Liver (tissue), 9 donors: Measurements from ENCODE around the gene STRN. TPM values are rescaled to one million over a fixed set of nuclear protein-coding genes. Genes with fewer than 3 reads are reported as not detected.

Experiments
- DNase-seq: peaks from one replicate; pipeline ENCODE4 v3.0.0-alpha.2; 2017; ENCODE audit warnings: low spot score
- H3K27ac ChIP-seq, 2 donors: one replicate each; pipeline ENCODE4 v1.7.0; 2013; ENCODE audit warnings: inconsistent platforms in 2 of 2, low read length in 2 of 2, control low read depth in 1 of 2, low read depth in 1 of 2, mild to moderate bottlenecking in 1 of 2
- H3K27me3 ChIP-seq, 4 donors: one replicate each; pipeline versions ENCODE4 v1.6.1 to v1.7.0; 2013; ENCODE audit warnings: low read length in 3 of 4, inconsistent platforms in 1 of 4, mild to moderate bottlenecking in 1 of 4, moderate library complexity in 1 of 4; ENCODE audit not compliant: control insufficient read depth in 4 of 4, insufficient read depth in 4 of 4
- H3K36me3 ChIP-seq, 4 donors: one replicate each; pipeline versions ENCODE4 v1.6.1 to v1.7.0; 2013; ENCODE audit warnings: low read length in 3 of 4, mild to moderate bottlenecking in 3 of 4, low read depth in 1 of 4, moderate library complexity in 1 of 4; ENCODE audit not compliant: control insufficient read depth in 4 of 4, insufficient read depth in 3 of 4
- H3K4me1 ChIP-seq, 4 donors: one replicate each; pipeline versions ENCODE4 v1.6.1 to v1.7.0; 2013; ENCODE audit warnings: low read length in 3 of 4, mild to moderate bottlenecking in 3 of 4, moderate library complexity in 1 of 4; ENCODE audit not compliant: control insufficient read depth in 4 of 4, insufficient read depth in 4 of 4
- H3K4me3 ChIP-seq, 3 donors: one replicate each; pipeline versions ENCODE4 v1.6.1 to v1.7.0; 2013; ENCODE audit warnings: low read length in 3 of 3, control low read depth in 1 of 3, low read depth in 1 of 3, mild to moderate bottlenecking in 1 of 3
- H3K9ac ChIP-seq, 2 donors: one replicate each; pipeline ENCODE4 v1.7.0; 2013; ENCODE audit warnings: low read length in 2 of 2, mild to moderate bottlenecking in 2 of 2, moderate library complexity in 2 of 2, control low read depth in 1 of 2, low read depth in 1 of 2
- H3K9me3 ChIP-seq, 4 donors: one replicate each; pipeline versions ENCODE4 v1.6.1 to v1.7.0; 2013; ENCODE audit warnings: low read length in 3 of 4; ENCODE audit not compliant: control insufficient read depth in 4 of 4
- CTCF ChIP-seq: fragments of 150-350 bp; IDR thresholded peaks from 2 replicates; pipeline ENCODE4 v1.5.1; 2017; ENCODE audit warnings: improper control_type of control experiment, low read depth, low read length; ENCODE audit not compliant: missing input control
- EGR1 ChIP-seq, 2 donors: IDR thresholded peaks; 2 replicates each; pipeline ENCODE4 v1.6.1; 2016 to 2018; ENCODE audit warnings: antibody characterized with exemption in 2 of 2, low read depth in 2 of 2
- FOXA1 ChIP-seq: IDR thresholded peaks from 2 replicates; pipeline ENCODE4 v1.6.1; 2016; ENCODE audit warnings: antibody characterized with exemption
- FOXA2 ChIP-seq: IDR thresholded peaks from 2 replicates; pipeline ENCODE4 v1.6.1; 2016; ENCODE audit warnings: antibody characterized with exemption
- GABPA ChIP-seq, 2 donors: IDR thresholded peaks in 1 of 2; conservative IDR thresholded peaks in 1 of 2; 2 replicates each; pipeline ENCODE4 v1.6.1; 2016; ENCODE audit warnings: antibody characterized with exemption in 2 of 2, mild to moderate bottlenecking in 1 of 2, moderate library complexity in 1 of 2
- HNF4A ChIP-seq, 2 donors: conservative IDR thresholded peaks; 2 replicates each; pipeline ENCODE4 v1.6.1; 2016; ENCODE audit warnings: antibody characterized with exemption in 2 of 2, mild to moderate bottlenecking in 2 of 2
- HNF4G ChIP-seq: IDR thresholded peaks from 2 replicates; pipeline ENCODE4 v1.6.1; 2016; ENCODE audit warnings: antibody characterized with exemption
- JUND ChIP-seq, 2 donors: IDR thresholded peaks; 2 replicates each; pipeline ENCODE4 v1.6.1; 2016; ENCODE audit warnings: antibody characterized with exemption in 2 of 2
- RAD21 ChIP-seq, 2 donors: IDR thresholded peaks; 2 replicates each; pipeline ENCODE4 v1.6.1; 2016; ENCODE audit warnings: antibody characterized with exemption in 2 of 2, mild to moderate bottlenecking in 2 of 2
- REST ChIP-seq: IDR thresholded peaks from 2 replicates; pipeline ENCODE4 v1.6.1; 2016; ENCODE audit warnings: antibody characterized with exemption, mild to moderate bottlenecking
- RXRA ChIP-seq, 2 donors: IDR thresholded peaks; 2 replicates each; pipeline ENCODE4 v1.6.1; 2017 to 2018; ENCODE audit warnings: antibody characterized with exemption in 2 of 2, mild to moderate bottlenecking in 1 of 2
- SP1 ChIP-seq: IDR thresholded peaks from 2 replicates; pipeline ENCODE4 v1.6.1; 2018; ENCODE audit warnings: antibody characterized with exemption, mild to moderate bottlenecking
- TAF1 ChIP-seq: conservative IDR thresholded peaks from 2 replicates; pipeline ENCODE4 v1.6.1; 2016; ENCODE audit warnings: antibody characterized with exemption, mild to moderate bottlenecking
- YY1 ChIP-seq: IDR thresholded peaks from 2 replicates; pipeline ENCODE4 v1.6.1; 2016; ENCODE audit warnings: antibody characterized with exemption, mild to moderate bottlenecking
- WGBS: extraction: QIAGEN DNeasy Blood & Tissue Kit; methylation state at CpG from one replicate; pipeline ENCODE4 v1.1.7; 2013; 5-methylcytosine and 5-hydroxymethylcytosine counted together
- polyA plus RNA-seq, 2 donors: library from polyadenylated mRNA; stranded (reverse) in 1 of 2; unstranded in 1 of 2; fragments of 200-250 nt in 1 of 2; fragments of >200 nt in 1 of 2; fragmentation: Nextera tagmentation in 1 of 2; extraction: Ambion mirVana in 1 of 2; gene quantifications; one replicate each; pipeline versions ENCODE4 v1.2.1 to v1.2.3, GENCODE V29; 2013 to 2015
- total RNA-seq, 2 donors: library from RNA; depleted of rRNA; stranded (reverse); fragments of >200 nt; gene quantifications; one replicate each; pipeline ENCODE4 v1.2.3, GENCODE V29; 2014
- TF ChIP-seq, protein P1 (sequence below): IDR thresholded peaks from 2 replicates; pipeline ENCODE4 v1.6.1; 2016; ENCODE audit warnings: antibody characterized with exemption
- TF ChIP-seq, protein P2 (sequence below): IDR thresholded peaks from 2 replicates; pipeline ENCODE4 v1.6.1; 2016; ENCODE audit warnings: antibody characterized with exemption
- TF ChIP-seq, protein P3 (sequence below): IDR thresholded peaks from 2 replicates; pipeline ENCODE4 v1.6.1; 2016; ENCODE audit warnings: antibody characterized with exemption
- donor health status: healthy.
- donor health status: healthy.
- donor health status: healthy.
- donor health status: healthy.
- donor health status: healthy.

STRN gene
- total and polyA plus RNA-seq, 4 donors: 2.5 to 11.9 (median 5.6) TPM

DNA sequence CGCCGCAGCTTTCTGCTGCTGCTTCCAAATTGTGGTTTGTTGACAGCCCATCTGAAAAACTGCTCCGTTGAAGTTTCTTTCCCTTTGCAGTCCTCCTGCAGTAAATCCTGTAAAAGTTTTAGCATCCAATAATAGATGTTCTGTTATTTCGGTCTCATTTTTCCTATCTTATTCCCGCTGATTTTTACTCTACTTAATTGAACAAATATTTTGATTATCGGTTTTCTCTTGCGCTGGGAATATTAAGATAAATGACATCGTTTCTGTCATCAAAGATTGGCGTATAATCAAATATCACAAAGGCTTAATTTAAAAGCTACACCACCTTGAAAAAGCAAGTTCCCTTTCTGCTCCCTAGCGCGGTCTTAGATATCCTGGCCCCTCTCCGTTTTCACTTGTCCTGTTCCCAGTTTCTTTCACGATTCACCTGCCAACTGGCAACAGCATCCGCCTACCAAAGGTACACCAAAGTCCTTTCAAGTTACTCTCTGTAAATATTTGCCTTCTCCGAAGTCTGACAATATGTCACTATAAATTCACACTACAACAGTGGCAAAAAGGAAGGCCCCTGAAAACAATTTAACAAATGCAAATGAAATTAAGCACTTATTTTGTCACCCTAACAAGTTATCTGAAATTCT, 1.0 kb upstream of the STRN start:
- Histone ChIP-seq H3K36me3 (no peaks in the 10 kb centered on the region), H3K9me3 (no peaks in the 10 kb centered on the region), H3K4me1 (peaks cover 4 to 26% (median 18%) of the 10 kb centered on the region in 4 donors), H3K4me3 (peak overlapping the region; percentile 76 to 92 (median 85)), H3K27ac (peak overlapping the region; percentile 84 to 85), H3K27me3 (no peaks in the 10 kb centered on the region), H3K9ac (peak overlapping the region; percentile 84 to 85)
- peak; percentile 36 for DNase-seq
- TF ChIP-seq JUND (IDR thresholded peaks at IDR 0.05) (no peak), SP1 (peak; percentile 63), YY1 (no peak), HNF4A (conservative IDR thresholded peaks at IDR 0.05) (peak; percentile 20 to 47), CTCF (no peak), FOXA1 (no peak), RXRA (IDR thresholded peaks at IDR 0.05) (no peak), HNF4G (no peak)
- TF ChIP-seq, protein P1, sequence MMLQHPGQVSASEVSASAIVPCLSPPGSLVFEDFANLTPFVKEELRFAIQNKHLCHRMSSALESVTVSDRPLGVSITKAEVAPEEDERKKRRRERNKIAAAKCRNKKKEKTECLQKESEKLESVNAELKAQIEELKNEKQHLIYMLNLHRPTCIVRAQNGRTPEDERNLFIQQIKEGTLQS: no peak
- WGBS: 7% methylated on average over 15 of the region's 15 CpGs

DNA sequence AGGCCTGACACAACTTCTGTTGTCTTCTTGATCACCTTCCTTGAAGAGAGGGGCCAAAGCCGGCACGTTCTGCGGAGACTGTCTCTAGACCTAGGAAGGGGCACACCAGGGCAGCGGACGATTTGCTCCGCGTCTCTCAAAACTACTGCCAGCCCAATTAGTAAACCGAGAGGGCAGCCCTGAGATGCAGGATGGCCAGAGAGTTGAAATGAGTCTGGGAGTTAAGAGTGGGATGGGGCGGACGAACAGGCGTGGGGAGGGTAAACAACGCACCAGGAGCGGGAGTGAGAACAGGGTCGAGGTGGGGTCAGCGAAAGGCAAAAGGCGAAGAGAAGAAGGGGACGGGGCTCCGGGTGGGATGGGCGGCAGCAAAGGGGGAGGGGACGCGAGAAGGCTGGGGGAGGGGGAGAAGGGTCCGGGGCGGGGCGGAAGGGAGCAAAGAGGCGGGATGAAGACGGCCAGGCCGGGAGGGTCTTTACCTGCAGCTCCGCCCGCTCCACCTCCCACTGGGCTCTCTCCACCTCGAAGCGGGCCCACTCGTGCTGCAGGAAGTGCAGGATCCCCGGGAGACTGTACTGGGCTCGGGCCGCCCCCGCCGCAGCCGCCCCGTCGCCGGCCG, 476 bp downstream of the STRN start:
- H3K27ac ChIP-seq: peak overlapping the region; percentile 64 to 89
- no peak for TF ChIP-seq FOXA2
- no peaks in the 10 kb centered on the region for H3K27me3 ChIP-seq
- H3K4me1 ChIP-seq: peaks cover 6 to 27% (median 19%) of the 10 kb centered on the region in 4 donors
- H3K4me3 ChIP-seq: peak overlapping the region; percentile 79 to 85 (median 83)
- DNase-seq: no peak
- no peaks in the 10 kb centered on the region for H3K9me3 ChIP-seq
- H3K9ac ChIP-seq: peak overlapping the region in 1 of 2 donors; percentile 62
- no peaks in the 10 kb centered on the region for H3K36me3 ChIP-seq
- WGBS: under 1% methylated on average over 42 of the region's 42 CpGs

DNA sequence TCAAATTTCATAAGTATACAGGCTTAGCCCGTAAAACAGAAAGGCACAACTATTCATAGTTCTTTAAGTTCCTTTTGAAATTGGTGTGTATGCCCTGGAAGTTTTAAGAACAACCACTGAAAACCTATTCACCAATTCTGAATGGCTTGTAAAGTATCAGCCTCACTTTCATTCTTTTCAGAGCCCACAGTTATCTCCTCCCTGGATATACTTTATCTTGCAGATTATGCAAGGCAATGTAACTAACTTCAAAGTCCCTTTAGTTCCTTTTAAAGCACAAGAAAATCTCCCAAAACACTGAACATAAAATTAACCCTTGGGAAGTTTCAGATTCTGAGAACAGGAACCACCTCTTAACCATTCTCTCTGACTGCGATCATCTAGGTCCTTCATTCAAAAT, 1.1 kb downstream of the STRN start:
- no peak for DNase-seq
- 50% methylated on average over 2 of the region's 2 CpGs for WGBS
- H3K27ac ChIP-seq: no peak overlapping the region
- no peak for TF ChIP-seq EGR1 (IDR thresholded peaks at IDR 0.05; ENCODE audit: low read depth in 2 of 2)
- no peak for TF ChIP-seq JUND (IDR thresholded peaks at IDR 0.05)
- TF ChIP-seq HNF4A (conservative IDR thresholded peaks at IDR 0.05): no peak
- TF ChIP-seq FOXA1: no peak
- TF ChIP-seq, protein P2, sequence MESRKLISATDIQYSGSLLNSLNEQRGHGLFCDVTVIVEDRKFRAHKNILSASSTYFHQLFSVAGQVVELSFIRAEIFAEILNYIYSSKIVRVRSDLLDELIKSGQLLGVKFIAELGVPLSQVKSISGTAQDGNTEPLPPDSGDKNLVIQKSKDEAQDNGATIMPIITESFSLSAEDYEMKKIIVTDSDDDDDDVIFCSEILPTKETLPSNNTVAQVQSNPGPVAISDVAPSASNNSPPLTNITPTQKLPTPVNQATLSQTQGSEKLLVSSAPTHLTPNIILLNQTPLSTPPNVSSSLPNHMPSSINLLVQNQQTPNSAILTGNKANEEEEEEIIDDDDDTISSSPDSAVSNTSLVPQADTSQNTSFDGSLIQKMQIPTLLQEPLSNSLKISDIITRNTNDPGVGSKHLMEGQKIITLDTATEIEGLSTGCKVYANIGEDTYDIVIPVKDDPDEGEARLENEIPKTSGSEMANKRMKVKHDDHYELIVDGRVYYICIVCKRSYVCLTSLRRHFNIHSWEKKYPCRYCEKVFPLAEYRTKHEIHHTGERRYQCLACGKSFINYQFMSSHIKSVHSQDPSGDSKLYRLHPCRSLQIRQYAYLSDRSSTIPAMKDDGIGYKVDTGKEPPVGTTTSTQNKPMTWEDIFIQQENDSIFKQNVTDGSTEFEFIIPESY: no peak
- no peak for TF ChIP-seq REST
- TF ChIP-seq, protein P3, sequence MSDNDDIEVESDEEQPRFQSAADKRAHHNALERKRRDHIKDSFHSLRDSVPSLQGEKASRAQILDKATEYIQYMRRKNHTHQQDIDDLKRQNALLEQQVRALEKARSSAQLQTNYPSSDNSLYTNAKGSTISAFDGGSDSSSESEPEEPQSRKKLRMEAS: no peak
- no peak for TF ChIP-seq RAD21 (IDR thresholded peaks at IDR 0.05)
- TF ChIP-seq GABPA (IDR thresholded peaks at IDR 0.05 in 1 of 2, conservative IDR thresholded peaks at IDR 0.05 in 1 of 2): no peak
- TF ChIP-seq TAF1: no peak
- no peak for TF ChIP-seq CTCF

More for the DNA sequence above, 1.1 kb downstream of the STRN start:
- no peaks in the 10 kb centered on the region for H3K27me3 ChIP-seq
- no peaks in the 10 kb centered on the region for H3K9me3 ChIP-seq
- peaks cover 6 to 30% (median 20%) of the 10 kb centered on the region in 4 donors for H3K4me1 ChIP-seq
- peak overlapping the region in 2 of 3 donors; percentile 79 to 85 for H3K4me3 ChIP-seq
- no peaks in the 10 kb centered on the region for H3K36me3 ChIP-seq
- H3K9ac ChIP-seq: peak overlapping the region in 1 of 2 donors; percentile 12
